ENCODE results near the gene CAPN11.

CAPN11 gene

DNA sequence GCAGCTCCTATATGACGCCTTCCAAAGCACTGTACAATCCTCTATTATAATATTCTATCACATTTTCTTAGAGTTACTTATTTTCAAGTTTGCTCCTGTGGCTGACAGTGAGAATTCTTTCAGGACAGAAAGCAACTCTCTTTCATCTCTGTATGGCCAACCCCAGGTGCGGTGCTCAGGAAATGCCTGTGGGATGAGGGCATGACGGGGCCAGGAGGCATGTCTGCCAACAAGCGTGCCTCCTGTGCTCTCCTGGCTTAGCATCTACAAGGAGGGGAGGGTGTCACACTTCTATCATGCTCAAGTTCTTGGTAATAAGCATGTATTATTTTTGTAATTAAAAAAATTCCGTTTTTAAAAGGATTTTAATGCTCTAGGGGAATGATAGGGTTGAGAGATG is 42.8 kb upstream of the CAPN11 start:
- TF ChIP-seq, protein P1, sequence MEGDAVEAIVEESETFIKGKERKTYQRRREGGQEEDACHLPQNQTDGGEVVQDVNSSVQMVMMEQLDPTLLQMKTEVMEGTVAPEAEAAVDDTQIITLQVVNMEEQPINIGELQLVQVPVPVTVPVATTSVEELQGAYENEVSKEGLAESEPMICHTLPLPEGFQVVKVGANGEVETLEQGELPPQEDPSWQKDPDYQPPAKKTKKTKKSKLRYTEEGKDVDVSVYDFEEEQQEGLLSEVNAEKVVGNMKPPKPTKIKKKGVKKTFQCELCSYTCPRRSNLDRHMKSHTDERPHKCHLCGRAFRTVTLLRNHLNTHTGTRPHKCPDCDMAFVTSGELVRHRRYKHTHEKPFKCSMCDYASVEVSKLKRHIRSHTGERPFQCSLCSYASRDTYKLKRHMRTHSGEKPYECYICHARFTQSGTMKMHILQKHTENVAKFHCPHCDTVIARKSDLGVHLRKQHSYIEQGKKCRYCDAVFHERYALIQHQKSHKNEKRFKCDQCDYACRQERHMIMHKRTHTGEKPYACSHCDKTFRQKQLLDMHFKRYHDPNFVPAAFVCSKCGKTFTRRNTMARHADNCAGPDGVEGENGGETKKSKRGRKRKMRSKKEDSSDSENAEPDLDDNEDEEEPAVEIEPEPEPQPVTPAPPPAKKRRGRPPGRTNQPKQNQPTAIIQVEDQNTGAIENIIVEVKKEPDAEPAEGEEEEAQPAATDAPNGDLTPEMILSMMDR (IDR thresholded peaks at IDR 0.05; ENCODE audit: borderline replicate concordance, insufficient read depth, low read depth, low read length) = no peak
- no peak overlapping the region for H3K4me3 ChIP-seq (ENCODE audit: low read depth, low read length)

DNA sequence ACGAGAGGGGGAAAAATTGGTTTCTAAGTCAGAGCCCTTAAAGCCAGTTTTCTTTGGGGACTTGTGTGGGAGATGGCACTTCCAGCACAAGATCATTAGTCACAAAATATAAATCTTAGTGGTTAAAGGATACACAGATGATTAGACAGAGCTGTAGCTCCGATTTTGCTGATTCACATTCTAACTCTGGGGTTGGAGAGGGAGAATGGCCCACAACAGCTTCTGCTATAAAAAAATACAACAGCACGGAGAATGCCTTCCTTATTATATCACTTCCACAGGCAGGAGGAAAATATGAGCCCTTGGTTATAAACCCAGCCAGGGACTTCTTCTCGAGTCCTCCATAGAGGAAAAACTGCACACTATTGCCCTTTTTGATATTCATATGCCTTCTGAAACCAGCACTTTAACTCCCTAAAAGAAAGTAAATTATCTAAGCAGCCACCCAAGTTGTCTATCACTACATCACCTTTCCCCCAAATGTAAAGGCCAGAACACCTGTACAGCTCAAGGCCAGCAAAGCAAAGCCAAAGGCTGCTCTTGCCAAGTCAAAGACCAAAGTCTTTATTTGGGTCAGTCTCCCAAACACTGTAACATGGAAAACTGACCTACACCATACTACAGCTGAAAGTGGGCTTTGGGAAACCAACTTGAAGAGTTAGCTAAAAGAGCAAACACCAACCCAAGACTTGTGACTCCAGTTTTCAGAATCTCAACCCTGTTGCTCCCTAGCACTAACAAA is 41.8 kb upstream of the CAPN11 start:
- no peak overlapping the region for H3K4me3 ChIP-seq (ENCODE audit: low read depth, low read length)
- TF ChIP-seq, protein P1 (IDR thresholded peaks at IDR 0.05; ENCODE audit: borderline replicate concordance, insufficient read depth, low read depth, low read length) = no peak

DNA sequence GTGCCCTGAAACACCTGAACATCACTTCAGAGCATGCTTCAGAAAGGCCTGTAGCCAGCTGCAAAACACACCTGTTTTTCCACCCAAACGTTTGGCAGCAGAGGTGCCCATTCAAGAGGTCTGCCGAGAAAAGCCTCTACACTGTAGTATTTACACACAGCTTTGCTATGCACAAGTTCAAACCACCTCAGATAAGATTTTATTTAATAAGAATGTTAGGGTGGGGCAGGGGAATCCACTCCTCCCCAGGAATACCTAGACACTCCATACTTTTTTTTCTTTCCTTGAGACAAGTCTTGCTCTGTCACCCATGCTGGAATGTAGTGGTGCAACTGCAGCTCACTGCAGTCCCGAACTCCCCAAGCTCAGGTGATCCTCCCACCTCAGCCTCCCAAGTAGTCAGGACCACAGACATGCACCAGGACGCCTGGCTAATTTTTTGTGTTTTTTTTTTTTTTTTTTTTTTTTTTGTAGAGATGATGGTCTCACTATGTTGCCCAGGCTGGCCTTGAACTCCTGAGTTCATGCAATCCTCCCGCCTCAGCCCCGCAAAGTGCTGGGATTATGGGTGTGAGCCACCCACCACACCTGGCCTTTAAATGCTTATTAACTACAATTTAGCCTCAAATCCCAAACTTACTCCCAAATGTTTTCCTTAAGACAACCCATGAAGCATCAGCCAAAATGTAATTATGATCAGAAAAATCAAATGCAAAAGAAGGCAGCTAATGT is 41.1 kb upstream of the CAPN11 start:
- TF ChIP-seq, protein P1 (IDR thresholded peaks at IDR 0.05; ENCODE audit: borderline replicate concordance, insufficient read depth, low read depth, low read length) = no peak
- H3K4me3 ChIP-seq (ENCODE audit: low read depth, low read length) = no peak overlapping the region

DNA sequence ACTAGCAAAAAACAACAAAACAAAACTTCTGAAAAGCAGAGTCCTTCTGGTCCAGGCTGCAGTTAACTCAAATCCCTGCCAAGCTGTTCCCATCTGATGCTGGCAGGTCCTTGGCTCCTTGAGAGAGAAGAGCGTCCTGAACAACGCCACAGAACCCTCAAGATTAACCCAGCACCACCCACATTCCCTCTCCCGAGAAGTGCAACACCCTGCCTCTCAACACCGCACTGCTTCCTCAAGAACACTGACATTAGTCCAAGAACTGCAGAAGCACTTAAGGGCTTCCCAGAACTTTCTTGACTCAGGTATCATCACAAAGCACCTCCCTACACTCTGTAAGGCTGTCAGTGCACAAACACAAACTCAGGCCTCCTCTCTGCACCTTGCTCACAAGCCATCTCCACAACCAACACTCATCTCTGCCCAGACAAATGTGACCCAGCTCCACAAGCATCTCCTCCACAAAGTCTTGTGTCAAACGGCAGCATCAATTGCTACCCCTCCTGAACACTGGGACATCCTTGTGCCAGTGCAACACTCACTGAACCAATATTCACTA is 38.8 kb upstream of the CAPN11 start:
- TF ChIP-seq, protein P1 (IDR thresholded peaks at IDR 0.05; ENCODE audit: borderline replicate concordance, insufficient read depth, low read depth, low read length) = no peak
- H3K4me3 ChIP-seq (ENCODE audit: low read depth, low read length) = no peak overlapping the region

DNA sequence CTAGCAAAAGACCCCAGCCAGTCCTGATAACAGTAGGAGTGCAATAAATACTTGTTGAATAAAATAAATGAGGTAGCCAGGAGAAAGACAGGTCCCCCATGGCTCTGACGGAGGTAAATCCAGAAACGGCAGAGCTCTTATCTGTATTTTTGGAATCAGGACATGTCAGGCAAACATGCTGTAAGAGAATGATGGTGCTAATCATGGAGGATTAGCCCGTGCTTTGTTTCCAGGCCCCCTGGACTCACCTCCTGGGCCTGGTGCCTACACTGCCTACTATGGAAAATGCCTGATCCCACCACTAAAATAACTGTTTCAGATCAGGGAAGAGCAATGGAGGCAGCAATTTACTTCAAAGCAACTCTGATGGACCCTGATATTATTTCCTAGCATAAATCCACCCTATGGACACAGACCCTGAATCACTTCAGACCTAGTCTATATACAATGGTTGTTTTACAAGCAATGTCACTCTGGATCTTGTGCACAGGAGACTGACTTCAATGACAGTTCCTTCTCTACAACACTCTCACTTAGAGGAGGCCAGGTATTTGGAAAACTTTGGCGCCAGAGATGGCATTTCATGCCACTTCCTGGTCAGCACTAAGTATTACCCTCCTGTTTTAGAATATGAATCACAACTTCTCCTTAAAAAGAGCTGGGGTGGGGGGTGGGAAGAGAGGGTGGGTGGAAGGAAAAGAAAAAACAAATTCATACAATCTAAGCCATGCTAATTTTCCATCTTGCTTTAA is 37.8 kb upstream of the CAPN11 start:
- no peak overlapping the region for H3K4me3 ChIP-seq (ENCODE audit: low read depth, low read length)
- TF ChIP-seq, protein P1 (IDR thresholded peaks at IDR 0.05; ENCODE audit: borderline replicate concordance, insufficient read depth, low read depth, low read length) = no peak

DNA sequence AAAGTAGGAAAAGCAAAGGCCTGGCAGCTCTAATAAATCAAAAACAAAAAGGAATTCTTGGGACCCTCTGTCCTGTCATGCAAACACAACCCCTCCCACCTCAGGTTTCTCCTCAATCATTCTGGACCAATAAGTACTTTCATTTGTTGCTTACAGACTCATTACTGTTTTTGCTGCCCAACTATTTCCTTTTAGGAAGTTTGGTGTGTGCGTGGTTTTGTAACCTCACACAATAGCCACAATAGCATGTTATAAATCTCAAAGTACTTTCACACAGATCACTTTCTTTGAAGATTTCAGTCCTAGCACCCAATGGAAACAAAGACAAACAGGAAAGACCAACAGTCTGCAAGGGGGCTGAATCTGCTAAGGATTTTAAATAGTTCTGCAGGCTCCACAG is 35.8 kb upstream of the CAPN11 start:
- TF ChIP-seq, protein P1 (IDR thresholded peaks at IDR 0.05; ENCODE audit: borderline replicate concordance, insufficient read depth, low read depth, low read length) = no peak

More for the DNA sequence above, 35.8 kb upstream of the CAPN11 start:
- no peak overlapping the region for H3K4me3 ChIP-seq (ENCODE audit: low read depth, low read length)
